A673 (cell line): Measurements from ENCODE around the gene MYL9. TPM values are rescaled to one million over a fixed set of nuclear protein-coding genes. Genes with fewer than 3 reads are reported as not detected.

ENCODE experiments used
- BruUV-seq: library from RNA; stranded (reverse); fragments of 400-500 nt; replicated peaks from 2 replicates; lab custom pipeline; 2021; lab: Mats Ljungman, UMichigan
- CTCF ChIA-PET: fragments of 300-600 bp; sonication (Branson Sonifier 250); formaldehyde crosslinking; loops from one replicate; lab custom pipeline; 2022; ENCODE audit warnings: antibody characterized with exemption; lab: Charles Lee
- POLR2A ChIA-PET: fragments of 300-600 bp; sonication (Branson Sonifier 250); formaldehyde crosslinking; loops from one replicate; lab custom pipeline; 2022; ENCODE audit warnings: antibody characterized with exemption; ENCODE audit not compliant: low non-redundant PET; lab: Charles Lee
- DNase-seq: peaks from one replicate; pipeline ENCODE4 v3.0.0-alpha.2; 2015; ENCODE audit warnings: low spot score
- H3K27ac ChIP-seq: fragments of 200-600 bp; sonication (generic); 2 replicates; pipeline ENCODE4 v1.5.1; 2016; ENCODE audit warnings: mixed run types, low read depth, mild to moderate bottlenecking, mixed read lengths, antibody characterized with exemption, low read length; ENCODE audit not compliant: poor library complexity, severe bottlenecking
- H3K27me3 ChIP-seq: fragments of 200-600 bp; sonication (generic); replicated peaks from 2 replicates; pipeline ENCODE4 v1.6.1; 2017; ENCODE audit warnings: mixed run types, low read depth, mild to moderate bottlenecking, mixed read lengths, antibody characterized with exemption, low read length; ENCODE audit not compliant: insufficient read depth, poor library complexity
- H3K36me3 ChIP-seq: fragments of 200-600 bp; sonication (generic); 2 replicates; pipeline ENCODE4 v1.6.1; 2016; ENCODE audit warnings: mixed run types, mild to moderate bottlenecking, mixed read lengths, antibody characterized with exemption, low read length; ENCODE audit not compliant: insufficient read depth, poor library complexity, severe bottlenecking
- H3K4me1 ChIP-seq: fragments of 200-600 bp; sonication (generic); 2 replicates; pipeline ENCODE4 v1.6.1; 2017; ENCODE audit warnings: mixed run types, mild to moderate bottlenecking, mixed read lengths, antibody characterized with exemption, low read length; ENCODE audit not compliant: insufficient read depth, poor library complexity, severe bottlenecking
- H3K4me3 ChIP-seq: fragments of 200-600 bp; sonication (generic); 2 replicates; pipeline ENCODE4 v1.5.1; 2016; ENCODE audit warnings: low read depth, mixed run types, mild to moderate bottlenecking, mixed read lengths, low read length; ENCODE audit not compliant: poor library complexity, severe bottlenecking
- H3K9me3 ChIP-seq: fragments of 200-600 bp; sonication (generic); 2 replicates; pipeline ENCODE4 v1.6.1; 2016; ENCODE audit warnings: mixed run types, low read depth, mild to moderate bottlenecking, mixed read lengths, antibody characterized with exemption, low read length; ENCODE audit not compliant: poor library complexity, severe bottlenecking
- EZH2 ChIP-seq: fragments of 200-600 bp; sonication (generic); IDR thresholded peaks from 2 replicates; pipeline ENCODE4 v1.6.1; 2017; ENCODE audit warnings: borderline replicate concordance, low read depth, mild to moderate bottlenecking, mixed read lengths, antibody characterized with exemption, low read length; ENCODE audit not compliant: poor library complexity, severe bottlenecking
- intact Hi-C: fragments of 100-400 bp; cut with micrococcal nuclease; formaldehyde crosslinking; loops from one replicate; pipeline ENCODE4 v1.10.0; 2022; ENCODE audit not compliant: unreplicated experiment
- total RNA-seq: library from RNA; stranded (reverse); gene quantifications from 2 replicates; pipeline ENCODE4 v1.2.3, GENCODE V29; 2021
- TF ChIP-seq, protein P1 (sequence below): fragments of 300-800, 200-600 bp; sonication (generic); conservative IDR thresholded peaks from 2 replicates; pipeline ENCODE4 v1.5.1; 2017; ENCODE audit warnings: low read depth, mild to moderate bottlenecking, antibody characterized with exemption, low read length, moderate library complexity, mixed read lengths

Gene MYL9
- total RNA-seq, 1 experiment from 2014 or later, result not detected

DNA sequence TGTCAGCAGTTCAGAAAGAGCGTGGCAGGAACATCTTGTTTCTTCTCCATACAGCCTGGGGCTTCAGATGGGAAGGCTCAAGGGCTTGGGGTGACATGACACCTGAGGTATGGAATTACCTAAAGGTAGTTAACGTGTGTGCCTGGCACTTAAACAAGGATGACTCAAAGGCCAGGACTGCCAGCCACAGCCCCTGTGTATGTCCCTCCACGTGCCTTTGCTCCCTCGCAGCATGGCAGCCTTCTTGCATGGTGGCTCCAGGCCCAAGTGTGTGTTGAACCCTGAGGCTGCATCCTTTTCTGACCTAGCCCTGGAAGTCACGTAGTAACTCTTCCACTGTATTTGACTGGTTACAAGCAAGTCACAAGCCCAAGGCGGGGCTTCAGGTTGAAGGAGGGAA lies 33.6 kb upstream of the MYL9 start:
- no peak for TF ChIP-seq EZH2
- TF ChIP-seq, protein P1, sequence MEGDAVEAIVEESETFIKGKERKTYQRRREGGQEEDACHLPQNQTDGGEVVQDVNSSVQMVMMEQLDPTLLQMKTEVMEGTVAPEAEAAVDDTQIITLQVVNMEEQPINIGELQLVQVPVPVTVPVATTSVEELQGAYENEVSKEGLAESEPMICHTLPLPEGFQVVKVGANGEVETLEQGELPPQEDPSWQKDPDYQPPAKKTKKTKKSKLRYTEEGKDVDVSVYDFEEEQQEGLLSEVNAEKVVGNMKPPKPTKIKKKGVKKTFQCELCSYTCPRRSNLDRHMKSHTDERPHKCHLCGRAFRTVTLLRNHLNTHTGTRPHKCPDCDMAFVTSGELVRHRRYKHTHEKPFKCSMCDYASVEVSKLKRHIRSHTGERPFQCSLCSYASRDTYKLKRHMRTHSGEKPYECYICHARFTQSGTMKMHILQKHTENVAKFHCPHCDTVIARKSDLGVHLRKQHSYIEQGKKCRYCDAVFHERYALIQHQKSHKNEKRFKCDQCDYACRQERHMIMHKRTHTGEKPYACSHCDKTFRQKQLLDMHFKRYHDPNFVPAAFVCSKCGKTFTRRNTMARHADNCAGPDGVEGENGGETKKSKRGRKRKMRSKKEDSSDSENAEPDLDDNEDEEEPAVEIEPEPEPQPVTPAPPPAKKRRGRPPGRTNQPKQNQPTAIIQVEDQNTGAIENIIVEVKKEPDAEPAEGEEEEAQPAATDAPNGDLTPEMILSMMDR, result no peak
- BruUV-seq, result no TSS peak
- intact Hi-C loops, result loop anchor here (5.0 kb wide), 1 partner anchor 80 kb away; no protein-coding TSS in a partner anchor
- no peaks in the 10 kb centered on the region for H3K27me3 ChIP-seq
- no peak overlapping the region for H3K27ac ChIP-seq
- DNase-seq, result no peak
- no peak overlapping the region for H3K4me3 ChIP-seq
- H3K4me1 ChIP-seq, result no peaks in the 10 kb centered on the region
- H3K36me3 ChIP-seq, result peaks cover 9% of the 10 kb centered on the region
- H3K9me3 ChIP-seq, result no peaks in the 10 kb centered on the region
- ChIA-PET CTCF (no interaction called here), POLR2A (no interaction called here)

DNA sequence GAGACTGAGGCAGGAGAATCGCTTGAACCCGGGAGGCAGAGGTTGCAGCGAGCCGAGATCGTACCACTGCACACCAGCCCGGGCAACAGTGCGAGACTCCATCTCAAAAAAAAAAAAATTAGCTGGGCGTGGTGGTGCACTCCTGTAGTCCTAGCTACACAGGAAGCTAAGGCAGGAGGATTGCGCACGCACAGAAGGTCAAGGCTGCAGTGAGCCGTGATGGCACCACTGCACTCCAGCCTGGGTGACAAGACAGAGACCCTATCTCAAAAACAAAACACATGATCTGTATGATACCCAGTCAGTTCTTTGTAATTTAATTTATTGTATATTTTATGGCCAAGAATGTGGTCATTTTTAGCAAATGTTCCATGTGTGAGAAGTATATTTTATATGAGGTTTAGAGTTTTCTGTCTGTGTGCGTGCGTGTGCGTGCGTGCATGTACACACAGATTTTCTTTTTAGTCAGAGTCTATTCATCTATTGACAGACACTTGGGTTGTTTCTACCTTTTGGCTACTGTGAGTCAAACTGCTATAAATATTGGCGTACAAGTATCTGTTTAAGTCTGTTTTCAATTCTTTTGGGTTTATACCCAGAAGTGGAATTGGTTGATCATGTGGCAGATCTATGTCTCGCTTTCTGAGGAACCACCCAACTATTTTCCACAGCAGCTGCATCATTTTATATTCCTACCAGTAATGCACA lies 22.2 kb upstream of the MYL9 start:
- no peak overlapping the region for H3K27ac ChIP-seq
- H3K4me3 ChIP-seq, result no peak overlapping the region
- H3K4me1 ChIP-seq, result peaks cover 31% of the 10 kb centered on the region
- intact Hi-C loops, result no loop called here
- H3K36me3 ChIP-seq, result peaks cover 3% of the 10 kb centered on the region
- ChIA-PET POLR2A (interaction anchor here (0.6 kb wide), 1 partner anchor 1508 kb away, joined by 4 read pairs; no protein-coding TSS in a partner anchor), CTCF (interaction anchor here (1.0 kb wide), 1 partner anchor 13 kb away, joined by 7 read pairs; no protein-coding TSS in a partner anchor)
- DNase-seq, result no peak
- BruUV-seq, result no TSS peak
- no peaks in the 10 kb centered on the region for H3K27me3 ChIP-seq
- TF ChIP-seq EZH2, result no peak
- TF ChIP-seq, protein P1, result no peak
- no peaks in the 10 kb centered on the region for H3K9me3 ChIP-seq

DNA sequence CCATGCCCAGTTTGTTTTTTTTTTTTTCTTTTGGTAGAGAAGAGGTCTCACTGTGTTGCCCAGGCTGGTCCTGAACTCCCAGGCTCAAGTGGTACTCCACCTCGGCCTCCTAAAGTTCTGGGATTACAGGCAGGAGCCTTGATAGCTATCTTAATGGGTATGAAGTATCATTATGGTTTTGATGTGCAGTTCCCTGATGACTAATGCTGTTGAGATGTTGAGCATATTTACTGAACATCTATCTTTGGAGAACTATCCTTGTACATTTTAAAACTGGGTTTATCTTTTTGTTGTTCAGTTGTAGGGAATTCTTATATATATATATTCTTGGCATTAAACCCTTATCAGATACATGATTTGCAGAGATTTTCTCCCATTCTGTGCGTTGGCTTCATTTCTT lies 21.4 kb upstream of the MYL9 start:
- CTCF ChIA-PET, result interaction anchor here (1.0 kb wide), 1 partner anchor 14 kb away, joined by 7 read pairs; no protein-coding TSS in a partner anchor
- TF ChIP-seq EZH2, result no peak
- TF ChIP-seq, protein P1, result no peak
- no peak for DNase-seq
- POLR2A ChIA-PET, result interaction anchor here (0.6 kb wide), 1 partner anchor 1509 kb away, joined by 4 read pairs; no protein-coding TSS in a partner anchor
- Histone ChIP-seq H3K9me3 (no peaks in the 10 kb centered on the region), H3K27me3 (no peaks in the 10 kb centered on the region), H3K4me3 (no peak overlapping the region), H3K4me1 (peaks cover 36% of the 10 kb centered on the region), H3K36me3 (peaks cover 3% of the 10 kb centered on the region), H3K27ac (no peak overlapping the region)
- no TSS peak for BruUV-seq
- intact Hi-C loops, result no loop called here
